ENCODE data around the gene OR2D3.

- TF ChIP-seq CTCF (IDR thresholded peaks at IDR 0.05): no peak
- TF ChIP-seq POLR2A (IDR thresholded peaks at IDR 0.05): no peak
These were observed 21.2 kb downstream of the OR2D3 start for GRCh38 chr11:6941970-6942369.

Measured in esophagus squamous epithelium (tissue), 4 donors.